Measurements from ENCODE around the gene PHC1.
"Not testable (repeated sequence)": the region's sequence is repeated elsewhere in the genome, so short reads cannot be mapped to it uniquely, and the experiment has no call there.

PHC1 gene

DNA sequence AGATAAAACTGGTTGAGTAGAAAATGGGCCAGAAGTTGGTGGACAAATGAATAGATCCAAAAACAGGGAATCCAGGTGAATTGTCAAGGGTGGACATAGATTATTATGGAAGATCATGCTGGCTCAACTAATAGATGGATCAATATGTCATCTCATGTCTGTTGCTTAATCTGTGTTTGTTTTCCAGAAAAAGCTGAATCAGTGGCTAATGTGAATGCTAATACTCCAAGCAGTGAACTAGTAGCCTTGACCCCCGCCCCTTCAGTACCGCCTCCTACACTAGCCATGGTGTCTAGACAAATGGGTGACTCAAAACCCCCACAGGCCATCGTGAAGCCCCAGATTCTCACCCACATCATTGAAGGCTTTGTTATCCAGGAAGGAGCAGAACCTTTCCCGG is 19.8 kb downstream of the PHC1 start:
- POLR2A ChIA-PET; H3K4me1 ChIP-seq (ENCODE audit: control extremely low read depth in 1 of 4, control insufficient read depth in 4 of 4, insufficient read depth in 4 of 4, low read length in 3 of 4); H3K27me3 ChIP-seq (replicated peaks in 2 of 5; ENCODE audit: control insufficient read depth in 4 of 5, insufficient read depth in 5 of 5, low read length in 4 of 5); H3K27ac ChIP-seq (ENCODE audit: insufficient read depth in 1 of 2, low read depth in 1 of 2, low read length in 2 of 2, poor library complexity in 1 of 2, severe bottlenecking in 2 of 2); H3K4me3 ChIP-seq (ENCODE audit: control insufficient read depth in 1 of 7, extremely low read depth in 1 of 7, insufficient read depth in 4 of 7, low read depth in 2 of 7, low read length in 6 of 7); DNase-seq; H3K9me3 ChIP-seq (ENCODE audit: control extremely low read depth in 1 of 5, control insufficient read depth in 4 of 5, insufficient read depth in 2 of 5, low read depth in 1 of 5, low read length in 4 of 5): not testable (repeated sequence)
- CTCF ChIA-PET = interaction anchor here (1.5 to 1.6 kb wide), 3 partner anchors 12 to 19 kb away, joined by 3 to 4 read pairs (median 3); no protein-coding TSS in a partner anchor
- peaks cover 7 to 60% (median 26%) of the 10 kb centered on the region in 4 experiments for H3K36me3 ChIP-seq (ENCODE audit: control insufficient read depth in 4 of 4, insufficient read depth in 4 of 4, low read length in 3 of 4)
- no CpG with 5 or more reads among the region's 4 CpGs for WGBS (ENCODE audit: insufficient coverage)

DNA sequence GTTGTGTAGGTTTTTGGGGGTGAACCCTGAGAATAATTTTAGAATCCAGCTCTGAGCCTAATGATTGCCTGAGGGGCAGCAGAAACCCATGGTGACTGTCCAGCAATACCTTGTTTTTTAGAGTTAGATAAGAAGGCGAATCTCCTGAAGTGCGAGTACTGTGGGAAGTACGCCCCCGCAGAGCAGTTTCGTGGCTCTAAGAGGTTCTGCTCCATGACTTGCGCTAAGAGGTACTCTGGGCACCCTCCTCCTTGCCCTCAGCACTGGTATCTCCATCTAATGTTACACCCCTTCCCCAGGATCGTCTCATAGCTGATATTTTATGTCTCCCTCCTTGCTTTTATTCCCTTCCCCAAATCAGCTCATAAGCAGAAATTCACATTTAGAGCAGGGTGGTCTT is 22.4 kb downstream of the PHC1 start:
- ChIA-PET CTCF (interaction anchor here (0.6 to 1.1 kb wide), 2 partner anchors 46 to 330 kb away, joined by 3 to 4 read pairs; no protein-coding TSS in a partner anchor), POLR2A (no interaction called here)
- WGBS (ENCODE audit: insufficient coverage) = 98% methylated on average over 7 of the region's 7 CpGs
- no peak for DNase-seq
- H3K36me3 ChIP-seq (ENCODE audit: control insufficient read depth in 4 of 4, insufficient read depth in 4 of 4, low read length in 3 of 4) = peaks cover 12 to 57% (median 27%) of the 10 kb centered on the region in 4 experiments
- H3K4me1 ChIP-seq (ENCODE audit: control extremely low read depth in 1 of 4, control insufficient read depth in 4 of 4, insufficient read depth in 4 of 4, low read length in 3 of 4) = no peaks in the 10 kb centered on the region
- H3K4me3 ChIP-seq (ENCODE audit: control insufficient read depth in 1 of 7, extremely low read depth in 1 of 7, insufficient read depth in 4 of 7, low read depth in 2 of 7, low read length in 6 of 7) = no peak overlapping the region
- no peak overlapping the region for H3K27ac ChIP-seq (ENCODE audit: insufficient read depth in 1 of 2, low read depth in 1 of 2, low read length in 2 of 2, poor library complexity in 1 of 2, severe bottlenecking in 2 of 2)
- no peaks in the 10 kb centered on the region for H3K27me3 ChIP-seq (replicated peaks in 2 of 5; ENCODE audit: control insufficient read depth in 4 of 5, insufficient read depth in 5 of 5, low read length in 4 of 5)
- H3K9me3 ChIP-seq (ENCODE audit: control extremely low read depth in 1 of 5, control insufficient read depth in 4 of 5, insufficient read depth in 2 of 5, low read depth in 1 of 5, low read length in 4 of 5) = no peaks in the 10 kb centered on the region

DNA sequence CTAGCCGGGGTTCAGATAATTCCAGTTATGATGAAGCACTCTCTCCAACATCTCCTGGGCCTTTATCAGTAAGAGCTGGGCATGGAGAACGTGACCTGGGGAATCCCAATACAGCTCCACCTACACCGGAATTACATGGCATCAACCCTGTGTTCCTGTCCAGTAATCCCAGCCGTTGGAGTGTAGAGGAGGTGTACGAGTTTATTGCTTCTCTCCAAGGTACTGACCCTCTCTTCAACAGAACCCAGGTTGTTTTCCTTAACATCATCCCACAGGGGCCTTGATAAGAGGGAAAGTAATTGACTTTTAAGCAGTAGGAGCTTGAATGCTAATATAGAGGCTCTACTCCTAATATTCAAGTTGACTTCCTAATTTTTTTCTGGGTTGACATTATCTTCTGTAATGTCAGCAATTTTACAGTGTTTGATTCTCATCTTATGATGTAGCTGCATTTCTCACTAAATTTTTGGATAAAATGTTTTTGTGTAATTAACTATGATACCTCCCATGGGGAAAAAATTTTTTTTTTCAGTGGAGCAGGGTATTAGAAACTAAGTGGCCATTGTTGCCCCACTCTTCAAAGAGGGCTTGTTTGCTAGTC is 23.6 kb downstream of the PHC1 start:
- peaks cover 16 to 63% (median 33%) of the 10 kb centered on the region in 4 experiments for H3K36me3 ChIP-seq (ENCODE audit: control insufficient read depth in 4 of 4, insufficient read depth in 4 of 4, low read length in 3 of 4)
- WGBS (ENCODE audit: insufficient coverage) = no CpG with 5 or more reads among the region's 5 CpGs
- H3K27ac ChIP-seq (ENCODE audit: insufficient read depth in 1 of 2, low read depth in 1 of 2, low read length in 2 of 2, poor library complexity in 1 of 2, severe bottlenecking in 2 of 2); H3K4me1 ChIP-seq (ENCODE audit: control extremely low read depth in 1 of 4, control insufficient read depth in 4 of 4, insufficient read depth in 4 of 4, low read length in 3 of 4); DNase-seq; POLR2A ChIA-PET; H3K4me3 ChIP-seq (ENCODE audit: control insufficient read depth in 1 of 7, extremely low read depth in 1 of 7, insufficient read depth in 4 of 7, low read depth in 2 of 7, low read length in 6 of 7); H3K9me3 ChIP-seq (ENCODE audit: control extremely low read depth in 1 of 5, control insufficient read depth in 4 of 5, insufficient read depth in 2 of 5, low read depth in 1 of 5, low read length in 4 of 5); H3K27me3 ChIP-seq (replicated peaks in 2 of 5; ENCODE audit: control insufficient read depth in 4 of 5, insufficient read depth in 5 of 5, low read length in 4 of 5): not testable (repeated sequence)
- CTCF ChIA-PET = interaction anchor here (0.6 kb wide), 1 partner anchor 386 kb away, joined by 3 read pairs; no protein-coding TSS in a partner anchor

DNA sequence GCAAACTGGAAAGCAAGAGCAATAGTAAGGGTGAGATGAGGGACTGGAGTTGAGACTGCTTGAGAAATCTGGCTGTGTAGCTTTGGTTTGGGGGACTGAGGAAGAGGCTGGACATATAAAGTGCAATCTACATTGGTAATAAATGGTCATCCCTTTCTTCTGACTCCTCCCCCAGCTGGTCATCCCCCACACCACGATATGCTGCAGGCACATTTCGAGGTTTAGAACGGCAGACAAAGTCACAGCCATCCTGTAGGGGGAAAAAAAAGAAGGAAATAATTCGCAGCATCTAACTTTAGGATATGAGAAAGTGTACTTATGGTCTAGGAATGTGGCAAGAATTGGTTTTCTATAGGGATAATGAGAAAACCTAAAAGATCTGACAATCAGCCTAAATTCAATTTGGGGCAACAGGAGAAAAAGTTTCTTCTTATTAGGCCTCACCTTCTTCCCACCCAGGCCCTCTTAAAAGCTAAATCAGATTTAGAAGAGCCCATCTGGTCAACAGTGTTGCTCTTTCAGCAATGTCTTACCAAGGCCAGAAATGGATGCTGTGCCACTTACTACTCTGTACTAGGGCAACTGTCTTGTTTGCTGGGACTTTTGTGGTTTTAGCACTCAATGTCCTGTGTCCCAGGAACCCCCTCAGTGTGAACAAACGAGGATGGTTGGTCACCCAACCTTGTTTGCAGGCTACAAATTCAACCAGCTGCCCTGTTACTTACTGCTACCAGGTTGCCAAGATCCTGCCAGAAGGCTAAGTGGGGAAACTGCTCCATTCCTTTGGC is 27.6 kb downstream of the PHC1 start:
- peaks cover 30 to 70% (median 49%) of the 10 kb centered on the region in 4 experiments for H3K36me3 ChIP-seq (ENCODE audit: control insufficient read depth in 4 of 4, insufficient read depth in 4 of 4, low read length in 3 of 4)
- no peak for DNase-seq
- ChIA-PET POLR2A (no interaction called here), CTCF (no interaction called here)
- peaks cover 0 to 4% (median 1%) of the 10 kb centered on the region in 4 experiments for H3K4me1 ChIP-seq (ENCODE audit: control extremely low read depth in 1 of 4, control insufficient read depth in 4 of 4, insufficient read depth in 4 of 4, low read length in 3 of 4)
- H3K27me3 ChIP-seq (replicated peaks in 2 of 5; ENCODE audit: control insufficient read depth in 4 of 5, insufficient read depth in 5 of 5, low read length in 4 of 5) = no peaks in the 10 kb centered on the region
- no peaks in the 10 kb centered on the region for H3K9me3 ChIP-seq (ENCODE audit: control extremely low read depth in 1 of 5, control insufficient read depth in 4 of 5, insufficient read depth in 2 of 5, low read depth in 1 of 5, low read length in 4 of 5)
- H3K4me3 ChIP-seq (ENCODE audit: control insufficient read depth in 1 of 7, extremely low read depth in 1 of 7, insufficient read depth in 4 of 7, low read depth in 2 of 7, low read length in 6 of 7) = no peak overlapping the region
- 100% methylated on average over 2 of the region's 5 CpGs for WGBS (ENCODE audit: insufficient coverage)
- H3K27ac ChIP-seq (ENCODE audit: insufficient read depth in 1 of 2, low read depth in 1 of 2, low read length in 2 of 2, poor library complexity in 1 of 2, severe bottlenecking in 2 of 2) = no peak overlapping the region

DNA sequence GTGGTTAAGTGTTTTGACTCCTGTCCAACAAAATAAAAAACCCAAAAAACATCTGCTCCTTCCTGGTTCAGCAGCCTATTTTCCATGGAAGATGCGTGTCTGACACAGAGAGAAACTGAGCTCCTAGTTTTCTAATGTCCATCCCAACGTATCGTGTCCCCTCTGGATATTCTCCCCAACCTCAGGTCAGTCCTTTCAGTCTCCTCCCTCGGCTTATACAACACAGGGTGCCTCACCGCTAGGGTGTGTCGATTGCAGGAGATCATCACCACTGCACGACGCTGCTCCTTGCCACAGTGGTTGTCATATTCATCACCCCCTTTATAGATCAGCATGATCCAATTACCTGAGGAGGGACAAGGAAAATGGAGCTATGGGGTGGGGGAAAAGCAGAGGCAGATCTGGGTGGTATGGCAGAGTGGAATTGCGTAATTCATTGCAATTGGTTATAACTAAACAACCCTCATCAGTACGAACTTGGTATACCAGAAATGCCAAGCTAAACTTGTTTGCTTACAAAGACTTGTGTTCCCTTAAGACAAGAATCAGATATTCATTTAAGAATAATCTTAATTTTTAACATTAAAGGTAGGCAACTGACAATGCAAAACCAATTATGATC is 29.4 kb downstream of the PHC1 start:
- CTCF ChIA-PET = interaction anchor here (1.1 to 1.7 kb wide), 3 partner anchors 8 to 106 kb away, joined by 3 to 7 read pairs (median 4); no protein-coding TSS in a partner anchor

DNA sequence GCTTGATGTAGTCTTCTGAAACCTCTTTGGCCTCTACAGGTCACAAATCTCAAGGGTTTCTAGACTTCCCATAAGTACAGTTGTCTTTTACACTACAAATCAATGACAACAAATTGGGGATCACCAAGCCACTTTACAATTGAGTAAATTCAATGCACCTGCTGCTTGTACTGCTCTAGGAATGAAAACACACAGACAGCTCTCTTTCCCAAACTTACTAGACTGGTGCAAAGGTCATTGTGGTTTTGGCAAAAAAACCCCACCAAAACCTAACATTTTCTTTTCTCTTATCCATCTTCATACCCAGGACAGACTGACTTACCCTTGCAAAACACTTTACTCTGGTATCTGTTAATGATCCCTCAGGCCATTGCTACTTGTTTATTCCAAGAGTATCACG is 32.4 kb downstream of the PHC1 start:
- ChIA-PET POLR2A (no interaction called here), CTCF (interaction anchor here (1.0 to 8.1 kb wide), 4 partner anchors 13 to 88 kb away, joined by 3 to 151 read pairs (median 6); partner anchors contain the start of gene PHC1)
- no peaks in the 10 kb centered on the region for H3K27me3 ChIP-seq (replicated peaks in 2 of 5; ENCODE audit: control insufficient read depth in 4 of 5, insufficient read depth in 5 of 5, low read length in 4 of 5)
- DNase-seq = no peak
- H3K27ac ChIP-seq (ENCODE audit: insufficient read depth in 1 of 2, low read depth in 1 of 2, low read length in 2 of 2, poor library complexity in 1 of 2, severe bottlenecking in 2 of 2) = no peak overlapping the region
- no peaks in the 10 kb centered on the region for H3K9me3 ChIP-seq (ENCODE audit: control extremely low read depth in 1 of 5, control insufficient read depth in 4 of 5, insufficient read depth in 2 of 5, low read depth in 1 of 5, low read length in 4 of 5)
- WGBS (ENCODE audit: insufficient coverage) = 100% methylated on average over 1 of the region's 1 CpG
- H3K4me3 ChIP-seq (ENCODE audit: control insufficient read depth in 1 of 7, extremely low read depth in 1 of 7, insufficient read depth in 4 of 7, low read depth in 2 of 7, low read length in 6 of 7) = no peak overlapping the region
- peaks cover 23 to 48% (median 35%) of the 10 kb centered on the region in 4 experiments for H3K36me3 ChIP-seq (ENCODE audit: control insufficient read depth in 4 of 4, insufficient read depth in 4 of 4, low read length in 3 of 4)
- H3K4me1 ChIP-seq (ENCODE audit: control extremely low read depth in 1 of 4, control insufficient read depth in 4 of 4, insufficient read depth in 4 of 4, low read length in 3 of 4) = peaks cover 16 to 38% (median 28%) of the 10 kb centered on the region in 4 experiments

More for the DNA sequence above, 29.4 kb downstream of the PHC1 start:
- Histone ChIP-seq H3K4me1 (ENCODE audit: control extremely low read depth in 1 of 4, control insufficient read depth in 4 of 4, insufficient read depth in 4 of 4, low read length in 3 of 4) (peaks cover 6 to 20% (median 14%) of the 10 kb centered on the region in 4 experiments), H3K27me3 (replicated peaks in 2 of 5; ENCODE audit: control insufficient read depth in 4 of 5, insufficient read depth in 5 of 5, low read length in 4 of 5) (no peaks in the 10 kb centered on the region), H3K36me3 (ENCODE audit: control insufficient read depth in 4 of 4, insufficient read depth in 4 of 4, low read length in 3 of 4) (peaks cover 27 to 54% (median 45%) of the 10 kb centered on the region in 4 experiments), H3K27ac (ENCODE audit: insufficient read depth in 1 of 2, low read depth in 1 of 2, low read length in 2 of 2, poor library complexity in 1 of 2, severe bottlenecking in 2 of 2) (no peak overlapping the region), H3K4me3 (ENCODE audit: control insufficient read depth in 1 of 7, extremely low read depth in 1 of 7, insufficient read depth in 4 of 7, low read depth in 2 of 7, low read length in 6 of 7) (no peak overlapping the region), H3K9me3 (ENCODE audit: control extremely low read depth in 1 of 5, control insufficient read depth in 4 of 5, insufficient read depth in 2 of 5, low read depth in 1 of 5, low read length in 4 of 5) (no peaks in the 10 kb centered on the region)
- WGBS (ENCODE audit: insufficient coverage) = 98% methylated on average over 7 of the region's 10 CpGs
- no peak for DNase-seq
- POLR2A ChIA-PET = no interaction called here
